AG09319 (cell line): ENCODE results near the gene NFATC4.

Experiments
- DNase-seq: peaks from one replicate; pipeline ENCODE4 v3.0.0-alpha.2; 2010; ENCODE audit warnings: low read depth; ENCODE audit errors: extremely low read depth
- CTCF ChIP-seq: IDR thresholded peaks from 2 replicates; pipeline ENCODE4 v1.5.1; 2011; ENCODE audit warnings: low read depth, mild to moderate bottlenecking, inconsistent platforms, low read length, moderate library complexity

NFATC4 gene

GRCh38 chr14:24367514-24368211, at the start of gene NFATC4:
Gene NFATC4 (plus strand): TSS chr14:24368184. CDS start chr14:24368341, 157 bp downstream.
- TF ChIP-seq CTCF = no peak
- peak; percentile 97 for DNase-seq

GRCh38 chr14:24321212-24321975, 46.6 kb upstream of the NFATC4 start:
- TF ChIP-seq CTCF = no peak
- DNase-seq = no peak

- DNase-seq = no peak
Observed at GRCh38 chr14:24322672-24323071, 45.3 kb upstream of the NFATC4 start.

GRCh38 chr14:24323341-24323740, 44.6 kb upstream of the NFATC4 start:
- TF ChIP-seq CTCF = no peak
- DNase-seq = no peak

More at GRCh38 chr14:24322672-24323071, 45.3 kb upstream of the NFATC4 start:
- TF ChIP-seq CTCF = no peak

GRCh38 chr14:24324024-24324423, 44.0 kb upstream of the NFATC4 start:
- no peak for TF ChIP-seq CTCF
- no peak for DNase-seq

- DNase-seq = no peak
- TF ChIP-seq CTCF = no peak
Observed at GRCh38 chr14:24325041-24325530, 42.9 kb upstream of the NFATC4 start.

GRCh38 chr14:24325963-24326362, 42.0 kb upstream of the NFATC4 start:
- no peak for DNase-seq
- TF ChIP-seq CTCF = no peak
